ENCODE data around the gene RNF31. TPM values are rescaled to one million over a fixed set of nuclear protein-coding genes. Genes with fewer than 3 reads are reported as not detected.
A peak's percentile ranks its signal among the peaks of the same experiment; 100 is the strongest.

The RNF31 gene
- total RNA-seq, 1 donor from 2014 or later, result 52.6 TPM

DNA sequence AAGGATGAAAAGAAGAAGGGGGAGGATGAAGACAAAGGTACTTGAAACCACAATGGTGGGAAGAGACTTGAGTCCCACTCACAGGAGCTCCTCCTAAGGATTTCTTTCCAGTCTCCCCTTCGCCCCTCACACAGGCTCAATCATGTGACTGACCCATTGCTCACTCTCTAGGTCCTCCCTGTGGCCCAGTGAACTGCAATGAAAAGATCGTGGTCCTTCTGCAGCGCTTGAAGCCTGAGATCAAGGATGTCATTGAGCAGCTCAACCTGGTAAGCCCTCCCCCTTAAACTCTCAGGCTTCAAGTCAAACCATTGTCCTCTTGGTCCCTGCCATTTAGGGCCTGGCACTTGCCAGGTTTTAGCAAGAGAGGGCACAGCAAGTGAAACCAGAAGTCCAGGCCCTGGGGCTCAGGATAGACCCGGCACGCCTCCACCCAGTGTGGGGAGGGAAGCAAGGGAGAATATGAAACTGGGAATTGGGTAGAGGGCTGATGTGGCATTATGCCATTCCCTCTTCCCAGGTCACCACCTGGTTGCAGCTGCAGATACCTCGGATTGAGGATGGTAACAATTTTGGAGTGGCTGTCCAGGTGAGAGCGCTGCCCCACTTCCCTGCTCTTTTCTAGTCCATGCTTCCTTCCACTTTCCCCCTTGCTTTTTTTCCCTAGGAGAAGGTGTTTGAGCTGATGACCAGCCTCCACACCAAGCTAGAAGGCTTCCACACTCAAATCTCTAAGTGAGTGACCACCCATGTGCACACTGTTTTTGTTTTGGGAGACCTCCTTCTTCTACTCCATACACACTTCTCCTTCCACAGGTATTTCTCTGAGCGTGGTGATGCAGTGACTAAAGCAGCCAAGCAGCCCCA is 9.5 kb upstream of the RNF31 start:
- DNase-seq (ENCODE audit: low read depth), result no peak

- DNase-seq (ENCODE audit: low read depth), result no peak
Observed at GRCh38 chr14:24138396-24139271, 8.7 kb upstream of the RNF31 start.

DNA sequence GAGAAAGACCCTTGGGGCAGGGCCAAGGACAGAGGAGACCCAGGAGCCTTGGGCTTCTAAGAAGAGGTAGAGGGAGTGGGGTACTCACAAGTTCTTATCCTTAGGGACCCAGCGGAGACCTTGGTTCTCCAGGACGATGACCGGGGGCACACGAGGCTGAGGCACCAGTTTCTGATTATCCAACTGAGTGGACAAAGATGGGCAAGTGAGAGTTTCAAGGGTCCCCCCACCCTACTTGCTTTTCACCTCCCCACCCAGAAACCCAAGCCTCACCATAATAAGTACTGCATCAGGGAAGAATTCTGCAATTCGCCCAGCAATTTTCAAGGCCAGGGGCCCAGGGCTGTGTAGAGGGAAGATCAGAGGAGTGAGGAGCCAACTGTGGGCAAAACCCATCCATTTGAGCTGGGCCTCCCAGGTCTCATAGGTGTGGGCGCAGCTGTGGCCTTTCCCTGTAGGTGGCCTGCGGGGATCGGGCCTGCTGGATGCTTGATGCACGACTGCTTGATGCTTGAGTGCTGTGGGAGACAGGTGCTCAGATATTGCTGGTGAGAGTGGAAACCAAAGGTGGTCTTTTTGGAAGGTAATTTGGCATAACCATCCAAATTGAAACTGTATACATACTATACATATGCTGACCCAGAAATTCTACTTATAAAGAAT is 7.9 kb upstream of the RNF31 start:
- DNase-seq (ENCODE audit: low read depth), result no peak

- peak; percentile 98 for DNase-seq (ENCODE audit: low read depth)
Observed at GRCh38 chr14:24141097-24141880, 6.0 kb upstream of the RNF31 start, which contains the start of gene EMC9. TSS of gene EMC9 (minus strand) at chr14:24141591. CDS start at chr14:24141304, 287 bp downstream.

GRCh38 chr14:24143511-24143910 is 3.8 kb upstream of the RNF31 start:
- no peak for DNase-seq (ENCODE audit: low read depth)

DNA sequence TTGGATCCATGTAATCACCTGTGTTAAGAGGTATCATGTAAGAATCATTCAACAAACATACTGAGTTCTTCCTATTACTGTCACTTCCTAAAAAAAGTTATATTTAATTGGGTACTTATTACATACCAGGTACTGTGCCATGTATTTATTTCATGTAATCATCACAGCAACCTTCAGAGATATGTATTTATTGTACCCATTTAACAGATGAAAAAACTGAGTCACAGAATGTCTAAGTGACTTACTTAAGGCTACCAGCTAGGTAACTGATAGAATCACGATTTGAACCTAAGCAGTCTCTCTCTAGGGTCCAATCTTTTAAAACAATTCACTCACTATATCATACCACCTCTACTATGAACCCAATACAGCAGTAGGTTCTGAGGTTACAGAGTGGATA is 2.8 kb upstream of the RNF31 start:
- DNase-seq (ENCODE audit: low read depth), result no peak

DNA sequence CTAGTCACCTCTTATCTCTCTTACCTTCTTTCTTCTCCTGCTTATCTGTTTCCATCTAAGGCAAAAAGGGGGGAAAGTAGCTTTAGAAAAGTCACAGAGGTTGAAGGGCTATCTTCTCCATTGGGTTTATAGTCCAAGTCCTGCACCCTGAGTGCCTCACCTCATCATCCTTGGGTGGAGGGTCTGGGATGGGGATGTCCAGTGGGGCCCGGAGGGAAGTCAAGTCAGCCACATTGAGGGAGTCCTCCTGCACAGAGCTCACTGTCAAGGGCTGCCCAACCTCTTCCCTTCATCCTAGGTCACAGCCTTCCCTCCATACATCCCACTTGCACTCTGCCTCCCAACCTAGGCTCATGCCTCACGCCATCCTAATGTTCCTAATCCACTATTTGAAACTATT is 2.1 kb upstream of the RNF31 start:
- DNase-seq (ENCODE audit: low read depth), result no peak

DNA sequence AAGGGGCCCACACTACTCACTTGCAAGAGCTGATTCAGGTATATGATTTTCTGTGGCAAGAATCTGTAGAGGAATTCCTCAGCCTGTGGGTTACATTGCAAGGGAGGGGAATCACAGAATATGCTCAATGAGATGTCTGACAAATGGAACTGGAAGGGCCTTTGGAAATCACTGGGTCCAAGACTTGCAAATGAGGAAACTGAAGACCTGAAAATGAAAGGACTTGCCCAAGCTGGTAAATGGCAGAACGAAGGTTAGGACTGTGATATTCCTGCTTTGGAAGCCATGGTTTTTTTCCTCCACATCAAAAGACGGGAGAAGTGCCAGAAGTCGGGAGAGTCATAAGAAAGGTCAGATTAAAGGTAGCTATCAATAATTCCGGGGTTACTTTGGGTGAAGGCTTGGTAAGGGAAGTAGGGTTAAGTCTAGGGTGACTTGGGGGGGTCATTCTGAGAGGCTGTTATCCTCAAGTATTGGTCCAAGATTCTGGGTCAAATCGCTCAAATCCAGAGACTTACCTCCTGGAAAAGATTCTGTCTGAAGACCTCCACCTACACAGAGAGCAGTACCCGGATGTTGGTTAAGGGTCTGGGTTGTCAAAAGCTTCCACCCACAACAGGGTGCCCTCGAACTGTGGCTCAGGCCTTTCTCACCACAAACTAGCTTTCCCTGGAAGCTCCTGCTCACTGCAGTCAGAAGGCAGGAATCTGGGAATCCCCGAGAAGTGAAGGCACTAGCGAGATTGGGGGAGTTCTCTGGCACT is 1.4 kb upstream of the RNF31 start:
- peak; percentile 76 for DNase-seq (ENCODE audit: low read depth)

DNA sequence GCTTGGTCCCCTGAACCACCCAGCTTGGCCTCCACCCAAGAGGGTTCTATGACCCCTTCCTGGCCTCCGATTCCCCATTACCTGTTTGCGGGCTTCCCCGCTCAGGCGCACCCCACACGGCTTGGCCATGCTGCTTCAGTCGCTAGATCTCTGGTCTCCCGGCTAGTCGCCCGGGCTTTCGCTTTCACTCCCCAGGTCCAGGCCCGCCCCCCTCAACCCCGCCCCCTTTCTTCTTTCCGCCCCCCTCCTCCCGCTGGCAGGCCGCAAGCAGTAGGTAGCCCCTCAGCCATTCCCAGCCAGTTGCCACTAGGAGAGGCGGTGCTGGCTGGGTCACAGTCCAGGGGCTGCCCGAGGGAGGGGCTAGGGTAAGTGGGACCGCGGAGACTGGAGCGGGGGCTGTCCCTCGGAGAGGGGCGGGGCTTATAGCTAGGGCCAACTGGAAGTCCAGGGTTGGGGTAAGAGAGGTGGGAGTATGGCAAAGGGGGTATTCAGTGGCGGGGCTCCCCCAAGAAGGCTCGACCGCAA is 783 bp upstream of the RNF31 start, which contains the start of gene PSME2:
TSS of gene PSME2 (minus strand) at position 158 of the 525 bp plus-strand sequence. CDS start at position 129, 29 bp downstream.
- peak; percentile 94 for DNase-seq (ENCODE audit: low read depth)

GRCh38 chr14:24147761-24148428 is 597 bp downstream of the RNF31 start:
- DNase-seq (ENCODE audit: low read depth), result no peak

DNA sequence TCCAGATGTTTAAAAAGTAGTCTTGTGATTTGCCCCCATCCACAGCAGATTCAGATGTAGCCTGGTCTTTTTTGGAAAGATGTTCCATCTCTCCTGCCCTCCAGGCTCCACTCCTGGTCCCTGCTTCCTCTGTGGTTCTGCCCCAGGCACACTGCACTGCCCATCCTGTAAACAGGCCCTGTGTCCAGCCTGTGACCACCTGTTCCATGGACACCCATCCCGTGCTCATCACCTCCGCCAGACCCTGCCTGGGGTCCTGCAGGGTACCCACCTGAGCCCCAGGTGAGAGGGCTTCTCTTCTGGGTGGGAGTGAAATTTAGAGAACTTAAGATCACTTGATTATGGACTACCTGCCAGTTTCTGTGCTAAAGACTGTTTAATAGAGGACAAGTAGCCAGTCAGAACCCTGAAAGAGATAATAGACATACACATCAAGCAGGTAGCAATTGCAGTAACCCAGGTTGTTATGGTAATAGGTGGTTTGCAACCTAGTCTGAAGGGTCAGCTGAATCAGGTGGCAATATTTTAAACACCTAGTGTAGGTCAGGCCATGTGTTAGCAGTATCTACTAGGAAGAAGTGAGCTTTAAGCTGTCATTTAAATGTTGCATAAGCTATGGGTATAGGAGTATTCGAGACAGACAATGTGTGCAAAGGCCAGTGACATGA is 2.1 kb downstream of the RNF31 start:
- no peak for DNase-seq (ENCODE audit: low read depth)

GRCh38 chr14:24150061-24150460 is 2.8 kb downstream of the RNF31 start:
- DNase-seq (ENCODE audit: low read depth), result no peak

GRCh38 chr14:24150567-24150966 is 3.3 kb downstream of the RNF31 start:
- DNase-seq (ENCODE audit: low read depth), result no peak

GRCh38 chr14:24150993-24151392 is 3.7 kb downstream of the RNF31 start:
- no peak for DNase-seq (ENCODE audit: low read depth)

DNA sequence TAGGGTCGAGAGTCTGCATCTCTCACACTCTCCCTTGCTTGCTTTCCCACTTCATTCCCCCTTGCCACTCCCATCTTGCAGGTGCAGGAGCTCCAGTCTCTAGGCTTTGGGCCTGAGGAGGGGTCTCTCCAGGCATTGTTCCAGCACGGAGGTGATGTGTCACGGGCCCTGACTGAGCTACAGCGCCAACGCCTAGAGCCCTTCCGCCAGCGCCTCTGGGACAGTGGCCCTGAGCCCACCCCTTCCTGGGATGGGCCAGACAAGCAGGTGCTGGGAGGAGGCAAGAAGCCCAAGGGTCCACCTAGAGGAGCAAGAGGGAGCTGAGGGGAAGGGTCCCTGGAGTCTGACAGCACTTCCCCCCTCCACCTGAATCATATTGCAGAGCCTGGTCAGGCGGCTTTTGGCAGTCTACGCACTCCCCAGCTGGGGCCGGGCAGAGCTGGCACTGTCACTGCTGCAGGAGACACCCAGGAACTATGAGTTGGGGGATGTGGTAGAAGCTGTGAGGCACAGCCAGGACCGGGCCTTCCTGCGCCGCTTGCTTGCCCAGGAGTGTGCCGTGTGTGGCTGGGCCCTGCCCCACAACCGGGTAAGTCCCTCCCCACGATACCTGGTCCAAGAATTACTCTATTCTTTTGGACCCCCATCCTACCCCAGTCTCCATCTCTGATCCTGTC is 4.2 kb downstream of the RNF31 start:
- DNase-seq (ENCODE audit: low read depth), result no peak

DNA sequence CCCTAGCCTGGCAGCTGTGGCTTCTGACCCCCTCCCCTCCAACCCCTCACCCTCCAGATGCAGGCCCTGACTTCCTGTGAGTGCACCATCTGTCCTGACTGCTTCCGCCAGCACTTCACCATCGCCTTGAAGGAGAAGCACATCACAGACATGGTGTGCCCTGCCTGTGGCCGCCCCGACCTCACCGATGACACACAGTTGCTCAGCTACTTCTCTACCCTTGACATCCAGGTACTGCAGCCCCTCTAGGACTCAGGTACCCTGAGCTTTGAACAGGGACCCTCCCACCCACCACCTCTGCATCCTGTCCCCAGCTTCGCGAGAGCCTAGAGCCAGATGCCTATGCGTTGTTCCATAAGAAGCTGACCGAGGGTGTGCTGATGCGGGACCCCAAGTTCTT is 7.8 kb downstream of the RNF31 start:
- no peak for DNase-seq (ENCODE audit: low read depth)

- DNase-seq (ENCODE audit: low read depth), result no peak
Observed at GRCh38 chr14:24156840-24157239, 9.5 kb downstream of the RNF31 start.

DNA sequence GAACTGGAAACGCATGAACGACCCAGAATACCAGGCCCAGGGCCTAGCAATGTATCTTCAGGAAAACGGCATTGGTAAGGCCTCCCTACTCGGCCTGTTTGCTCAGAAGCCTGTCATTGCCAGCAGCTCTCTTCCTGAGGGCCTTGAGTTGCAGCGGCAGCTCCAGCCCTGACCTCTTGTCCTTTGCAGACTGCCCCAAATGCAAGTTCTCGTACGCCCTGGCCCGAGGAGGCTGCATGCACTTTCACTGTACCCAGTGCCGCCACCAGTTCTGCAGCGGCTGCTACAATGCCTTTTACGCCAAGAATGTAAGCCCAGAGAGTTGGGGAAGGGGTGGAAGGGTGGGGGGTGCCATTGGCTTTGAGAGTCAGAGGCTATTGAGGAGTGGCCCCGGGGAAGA is 10.0 kb downstream of the RNF31 start:
- DNase-seq (ENCODE audit: low read depth), result no peak

All from renal cortical epithelial cell (primary cell).